Measurements from ENCODE around the gene SNCAIP.

The SNCAIP gene

GRCh38 chr5:122430319-122430586 lies 118.2 kb downstream of the SNCAIP start:
- DNase-seq: no peak

- DNase-seq: no peak
Measured at GRCh38 chr5:122431298-122431697, 119.3 kb downstream of the SNCAIP start.

GRCh38 chr5:122434205-122434970 lies 122.4 kb downstream of the SNCAIP start:
- no peak for DNase-seq

GRCh38 chr5:122435234-122435633 lies 123.2 kb downstream of the SNCAIP start:
- no peak for DNase-seq

GRCh38 chr5:122435761-122436160 lies 123.7 kb downstream of the SNCAIP start:
- DNase-seq: no peak

- DNase-seq: no peak
Measured at GRCh38 chr5:122436615-122437014, 124.6 kb downstream of the SNCAIP start.

GRCh38 chr5:122439645-122440044 lies 127.6 kb downstream of the SNCAIP start:
- no peak for DNase-seq

GRCh38 chr5:122442938-122443337 lies 130.9 kb downstream of the SNCAIP start:
- no peak for DNase-seq

- DNase-seq: no peak
Measured at GRCh38 chr5:122444411-122444810, 132.4 kb downstream of the SNCAIP start.

- no peak for DNase-seq
Measured at GRCh38 chr5:122445070-122445469, 133.0 kb downstream of the SNCAIP start.

GRCh38 chr5:122447072-122447471 lies 135.0 kb downstream of the SNCAIP start:
- DNase-seq: no peak

GRCh38 chr5:122447879-122448278 lies 135.8 kb downstream of the SNCAIP start:
- DNase-seq: no peak

- no peak for DNase-seq
Measured at GRCh38 chr5:122454541-122454940, 142.5 kb downstream of the SNCAIP start.

GRCh38 chr5:122455939-122456338 lies 143.9 kb downstream of the SNCAIP start:
- no peak for DNase-seq

- DNase-seq: no peak
Measured at GRCh38 chr5:122457178-122457826, 145.3 kb downstream of the SNCAIP start.

GRCh38 chr5:122458278-122458872 lies 146.3 kb downstream of the SNCAIP start:
- no peak for DNase-seq

GRCh38 chr5:122462486-122462885 lies 150.4 kb downstream of the SNCAIP start:
- DNase-seq: no peak

- DNase-seq: no peak
Measured at GRCh38 chr5:122463221-122463620, 151.2 kb downstream of the SNCAIP start.

GRCh38 chr5:122464191-122464590 lies 152.2 kb downstream of the SNCAIP start:
- no peak for DNase-seq

- DNase-seq: no peak
Measured at GRCh38 chr5:122465031-122465577, 153.1 kb downstream of the SNCAIP start.

GRCh38 chr5:122465994-122466393 lies 154.0 kb downstream of the SNCAIP start:
- no peak for DNase-seq

- no peak for DNase-seq
Measured at GRCh38 chr5:122468351-122469116, 156.5 kb downstream of the SNCAIP start.

GRCh38 chr5:122469384-122469919 lies 157.4 kb downstream of the SNCAIP start:
- DNase-seq: no peak

Measured in activated gamma-delta T cell treated with Interleukin-2 at 50 U/mL for 16 hours (primary cell).